Hepatocyte (in vitro differentiated cells): ENCODE results near the gene GRM3.
"Not testable (repeated sequence)": the region's sequence is repeated elsewhere in the genome, so short reads cannot be mapped to it uniquely, and the experiment has no call there.

Experiments
- CTCF ChIP-seq: fragments of 200-600 bp; sonication (generic); IDR thresholded peaks from 2 replicates; pipeline ENCODE4 v1.5.1; 2016; ENCODE audit warnings: antibody characterized with exemption, mild to moderate bottlenecking; ENCODE audit not compliant: poor library complexity
- EZH2 ChIP-seq: fragments of 200-600 bp; sonication (generic); IDR thresholded peaks from 2 replicates; pipeline ENCODE4 v1.6.1; 2016; ENCODE audit warnings: antibody characterized with exemption, mild to moderate bottlenecking, borderline replicate concordance

GRCh38 chr7:86615711-86616110, 28.0 kb upstream of the GRM3 start:
- TF ChIP-seq CTCF, EZH2: not testable (repeated sequence)
